Vagina (tissue), 2 donors: ENCODE results near the gene MYLK4. TPM values are rescaled to one million over a fixed set of nuclear protein-coding genes. Genes with fewer than 3 reads are reported as not detected.

ENCODE experiments used
- DNase-seq, 2 donors: peaks; one replicate each; pipeline ENCODE4 v3.0.0-alpha.2; 2017; ENCODE audit errors: extremely low spot score in 2 of 2
- H3K27ac ChIP-seq: fragments of 200-600 bp; sonication (generic); one replicate; pipeline ENCODE4 v1.5.1; 2019
- H3K27me3 ChIP-seq: fragments of 200-600 bp; sonication (generic); one replicate; pipeline ENCODE4 v1.5.1; 2019
- H3K36me3 ChIP-seq, 2 donors: fragments of 200-600 bp; sonication (generic); one replicate each; pipeline ENCODE4 v1.5.1; 2017 to 2019
- H3K4me1 ChIP-seq: fragments of 200-600 bp; sonication (generic); one replicate; pipeline ENCODE4 v1.5.1; 2019
- H3K4me3 ChIP-seq, 2 donors: fragments of 200-600 bp; sonication (generic); 1 replicate in 1 of 2; 2 replicates in 1 of 2; pipeline ENCODE4 v1.5.1; 2016 to 2019
- H3K9me3 ChIP-seq: fragments of 200-600 bp; sonication (generic); one replicate; pipeline ENCODE4 v1.5.1; 2019
- POLR2A ChIP-seq, 2 donors: fragments of 450-650 bp; IDR thresholded peaks; one replicate each; pipeline ENCODE4 v1.6.1; 2017; ENCODE audit warnings: antibody characterized with exemption in 2 of 2, mild to moderate bottlenecking in 2 of 2, moderate library complexity in 2 of 2
- POLR2AphosphoS5 ChIP-seq, 2 donors: sonication (generic); formaldehyde crosslinking; IDR thresholded peaks; one replicate each; pipeline ENCODE4 v1.9.0; 2017; ENCODE audit warnings: antibody characterized with exemption in 2 of 2, mild to moderate bottlenecking in 2 of 2, low read depth in 1 of 2; ENCODE audit not compliant: insufficient read depth in 1 of 2
- intact Hi-C: fragments of 100-400 bp; cut with DNase I; formaldehyde crosslinking; loops from one replicate; pipeline ENCODE4 v1.15.1; 2023
- total RNA-seq: library from RNA; depleted of rRNA; stranded (reverse); fragments of >200 nt; gene quantifications from one replicate; pipeline ENCODE4 v1.2.3, GENCODE V29; 2016
- TF ChIP-seq, protein P1 (sequence below), 3 experiments: fragments of 450-650 bp in 2 of 3; fragments of 200-600 bp in 1 of 3; sonication (generic) in 1 of 3; IDR thresholded peaks; one replicate each; pipeline ENCODE4 v1.5.1; 2017 to 2019; ENCODE audit warnings: antibody characterized with exemption in 3 of 3, mild to moderate bottlenecking in 2 of 3, moderate library complexity in 2 of 3

Gene MYLK4
- total RNA-seq, 1 donor from 2014 or later = 0.74 TPM

DNA sequence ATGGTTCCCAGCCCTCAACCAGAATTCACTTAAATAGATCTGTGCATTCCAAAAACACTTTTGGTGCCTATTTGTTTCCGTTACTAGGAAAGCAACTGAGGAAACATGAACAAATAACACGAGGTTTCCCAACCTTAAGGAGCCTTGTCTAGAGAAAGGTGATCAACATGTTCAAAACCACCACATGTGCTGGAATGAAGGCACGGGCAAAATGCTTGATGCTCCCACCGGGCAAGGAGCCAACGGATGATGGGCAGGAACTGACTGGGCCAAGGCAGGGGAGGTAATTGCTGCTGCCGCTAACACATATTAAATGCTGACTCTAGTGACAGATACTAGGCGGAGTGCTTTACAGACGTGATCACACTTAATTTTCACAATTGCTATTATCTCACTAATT, 2.5 kb downstream of the MYLK4 start:
- no peak for TF ChIP-seq POLR2AphosphoS5 (IDR thresholded peaks at IDR 0.05; ENCODE audit: insufficient read depth in 1 of 2, low read depth in 1 of 2)
- TF ChIP-seq POLR2A (IDR thresholded peaks at IDR 0.05) = no peak
- TF ChIP-seq, protein P1, sequence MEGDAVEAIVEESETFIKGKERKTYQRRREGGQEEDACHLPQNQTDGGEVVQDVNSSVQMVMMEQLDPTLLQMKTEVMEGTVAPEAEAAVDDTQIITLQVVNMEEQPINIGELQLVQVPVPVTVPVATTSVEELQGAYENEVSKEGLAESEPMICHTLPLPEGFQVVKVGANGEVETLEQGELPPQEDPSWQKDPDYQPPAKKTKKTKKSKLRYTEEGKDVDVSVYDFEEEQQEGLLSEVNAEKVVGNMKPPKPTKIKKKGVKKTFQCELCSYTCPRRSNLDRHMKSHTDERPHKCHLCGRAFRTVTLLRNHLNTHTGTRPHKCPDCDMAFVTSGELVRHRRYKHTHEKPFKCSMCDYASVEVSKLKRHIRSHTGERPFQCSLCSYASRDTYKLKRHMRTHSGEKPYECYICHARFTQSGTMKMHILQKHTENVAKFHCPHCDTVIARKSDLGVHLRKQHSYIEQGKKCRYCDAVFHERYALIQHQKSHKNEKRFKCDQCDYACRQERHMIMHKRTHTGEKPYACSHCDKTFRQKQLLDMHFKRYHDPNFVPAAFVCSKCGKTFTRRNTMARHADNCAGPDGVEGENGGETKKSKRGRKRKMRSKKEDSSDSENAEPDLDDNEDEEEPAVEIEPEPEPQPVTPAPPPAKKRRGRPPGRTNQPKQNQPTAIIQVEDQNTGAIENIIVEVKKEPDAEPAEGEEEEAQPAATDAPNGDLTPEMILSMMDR (IDR thresholded peaks at IDR 0.05) = no peak
- no peak for DNase-seq
- H3K4me1 ChIP-seq = peaks cover 10% of the 10 kb centered on the region
- H3K27me3 ChIP-seq = no peaks in the 10 kb centered on the region
- no peaks in the 10 kb centered on the region for H3K36me3 ChIP-seq
- no peak overlapping the region for H3K4me3 ChIP-seq
- intact Hi-C loops = no loop called here
- H3K9me3 ChIP-seq = no peaks in the 10 kb centered on the region
- H3K27ac ChIP-seq = no peak overlapping the region

DNA sequence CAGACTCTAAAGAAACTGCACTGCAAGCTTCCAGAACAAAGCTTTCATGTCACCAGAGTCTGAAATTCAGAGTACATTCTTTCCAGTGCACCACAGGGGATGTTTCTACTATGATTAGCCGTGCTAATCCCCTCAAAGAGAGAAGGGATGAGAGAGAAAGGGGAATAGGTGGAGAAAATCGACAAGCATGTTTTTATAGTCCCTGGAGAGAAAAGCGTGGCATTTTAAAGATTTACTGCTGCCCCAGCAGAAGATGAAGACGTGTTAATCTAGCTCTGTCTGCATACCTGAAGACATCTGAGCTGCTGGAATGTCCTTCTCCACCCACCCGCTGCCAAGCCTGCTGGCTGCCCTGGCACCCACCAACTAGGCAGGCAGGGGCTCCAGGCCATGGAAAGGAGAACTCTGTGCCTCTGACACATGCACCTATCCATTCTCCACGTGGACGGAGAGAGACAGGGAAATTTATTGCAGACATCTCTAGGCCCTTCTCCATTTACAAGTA, 4.1 kb downstream of the MYLK4 start:
- no peaks in the 10 kb centered on the region for H3K27me3 ChIP-seq
- no peak for DNase-seq
- intact Hi-C loops = no loop called here
- H3K9me3 ChIP-seq = no peaks in the 10 kb centered on the region
- H3K36me3 ChIP-seq = no peaks in the 10 kb centered on the region
- no peak overlapping the region for H3K27ac ChIP-seq
- H3K4me1 ChIP-seq = peaks cover 10% of the 10 kb centered on the region
- no peak for TF ChIP-seq POLR2A (IDR thresholded peaks at IDR 0.05)
- TF ChIP-seq, protein P1 (IDR thresholded peaks at IDR 0.05) = no peak
- TF ChIP-seq POLR2AphosphoS5 (IDR thresholded peaks at IDR 0.05; ENCODE audit: insufficient read depth in 1 of 2, low read depth in 1 of 2) = no peak
- H3K4me3 ChIP-seq = no peak overlapping the region

DNA sequence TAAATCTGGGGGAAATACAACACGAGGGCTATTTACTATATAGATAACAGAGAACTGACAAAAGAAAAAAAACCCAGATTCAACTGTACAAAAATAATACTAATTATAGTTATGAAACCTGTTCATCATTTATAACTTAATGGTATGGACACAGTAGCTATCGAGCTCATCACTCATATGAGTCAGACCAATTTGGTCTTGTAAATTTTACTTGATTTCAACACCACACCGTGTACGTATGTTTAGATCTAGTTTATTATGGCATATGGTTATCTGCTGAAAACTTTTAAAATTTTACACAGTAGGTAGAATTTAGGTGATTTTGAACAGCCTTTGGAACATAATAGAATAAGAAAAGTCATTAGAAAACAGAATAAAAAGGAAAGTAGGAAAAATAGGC, 5.5 kb downstream of the MYLK4 start:
- H3K9me3 ChIP-seq = no peaks in the 10 kb centered on the region
- H3K27me3 ChIP-seq = no peaks in the 10 kb centered on the region
- TF ChIP-seq, protein P1 (IDR thresholded peaks at IDR 0.05) = no peak
- TF ChIP-seq POLR2AphosphoS5 (IDR thresholded peaks at IDR 0.05; ENCODE audit: insufficient read depth in 1 of 2, low read depth in 1 of 2) (no peak), POLR2A (IDR thresholded peaks at IDR 0.05) (no peak)
- no peak for DNase-seq
- no peak overlapping the region for H3K4me3 ChIP-seq
- intact Hi-C loops = no loop called here
- no peak overlapping the region for H3K27ac ChIP-seq
- peaks cover 8% of the 10 kb centered on the region for H3K4me1 ChIP-seq
- no peaks in the 10 kb centered on the region for H3K36me3 ChIP-seq

DNA sequence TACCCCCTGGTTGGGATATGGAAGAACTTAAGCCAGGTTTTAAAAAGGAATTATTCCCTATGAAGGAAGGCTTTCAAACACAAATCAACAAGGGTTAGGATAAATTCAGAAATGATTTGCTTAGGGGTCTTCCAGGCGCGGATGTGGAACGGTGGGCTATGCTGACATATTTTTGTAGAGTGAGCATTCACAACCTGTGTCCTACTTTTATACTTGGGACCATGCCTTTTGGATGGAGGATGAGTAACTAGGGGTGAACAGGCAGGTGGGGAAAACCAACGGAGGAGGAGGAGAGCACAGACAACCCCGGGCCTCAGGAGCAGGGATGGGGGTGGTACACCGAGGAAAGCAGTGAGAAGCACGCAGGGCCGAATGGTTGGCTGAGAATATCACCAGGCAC, 5.9 kb downstream of the MYLK4 start:
- H3K27ac ChIP-seq = no peak overlapping the region
- TF ChIP-seq POLR2AphosphoS5 (IDR thresholded peaks at IDR 0.05; ENCODE audit: insufficient read depth in 1 of 2, low read depth in 1 of 2) (no peak), POLR2A (IDR thresholded peaks at IDR 0.05) (no peak)
- TF ChIP-seq, protein P1 (IDR thresholded peaks at IDR 0.05) = no peak
- H3K4me1 ChIP-seq = peaks cover 3% of the 10 kb centered on the region
- no peak for DNase-seq
- H3K27me3 ChIP-seq = no peaks in the 10 kb centered on the region
- no peaks in the 10 kb centered on the region for H3K36me3 ChIP-seq
- H3K4me3 ChIP-seq = no peak overlapping the region
- no peaks in the 10 kb centered on the region for H3K9me3 ChIP-seq
- intact Hi-C loops = no loop called here

DNA sequence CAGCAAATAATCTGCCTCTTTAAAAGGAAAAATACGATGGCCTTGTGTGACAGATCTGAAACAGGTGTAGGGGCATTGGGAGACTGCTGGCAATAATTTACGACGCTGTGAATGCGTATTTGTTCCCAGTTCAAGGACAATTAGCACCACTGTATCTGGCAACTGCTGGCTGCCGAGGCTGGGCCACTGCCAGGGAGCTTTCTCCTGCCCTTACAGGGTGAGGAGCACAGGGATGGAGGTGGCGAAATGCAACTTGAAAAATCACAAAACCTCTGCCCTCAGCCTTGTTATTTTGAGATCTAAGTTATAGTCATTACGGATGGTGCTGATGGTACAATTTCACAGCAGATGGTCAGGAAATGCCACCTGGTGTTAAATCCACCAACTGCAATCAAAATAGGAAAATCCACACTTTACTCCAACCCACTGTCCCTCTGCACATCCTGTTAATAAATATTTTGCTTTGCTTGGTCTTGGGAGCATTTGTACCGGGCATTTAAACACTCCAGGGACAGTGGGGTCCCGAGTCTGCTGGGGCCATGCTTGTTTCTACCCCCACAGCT, 6.4 kb downstream of the MYLK4 start:
- H3K4me1 ChIP-seq = no peaks in the 10 kb centered on the region
- no peaks in the 10 kb centered on the region for H3K9me3 ChIP-seq
- no peak for TF ChIP-seq POLR2A (IDR thresholded peaks at IDR 0.05)
- DNase-seq = no peak
- no peak overlapping the region for H3K4me3 ChIP-seq
- intact Hi-C loops = no loop called here
- H3K27me3 ChIP-seq = no peaks in the 10 kb centered on the region
- no peak overlapping the region for H3K27ac ChIP-seq
- H3K36me3 ChIP-seq = no peaks in the 10 kb centered on the region
